ENCODE data around the gene DAAM1.
A peak's percentile ranks its signal among the peaks of the same experiment; 100 is the strongest.

The DAAM1 gene

GRCh38 chr14:59261334-59261733, 72.9 kb downstream of the DAAM1 start:
- ATAC-seq: no peak

- no peak for ATAC-seq
Observed at GRCh38 chr14:59262717-59263454, 74.4 kb downstream of the DAAM1 start.

- ATAC-seq: peak; percentile 90 to 97
Observed at GRCh38 chr14:59265808-59266207, 77.3 kb downstream of the DAAM1 start.

- peak; percentile 42 to 44 for ATAC-seq
Observed at GRCh38 chr14:59267046-59267445, 78.6 kb downstream of the DAAM1 start.

- no peak for ATAC-seq
Observed at GRCh38 chr14:59268011-59268410, 79.5 kb downstream of the DAAM1 start.

- ATAC-seq: no peak
Observed at GRCh38 chr14:59268858-59269257, 80.4 kb downstream of the DAAM1 start.

- no peak for ATAC-seq
Observed at GRCh38 chr14:59269466-59269865, 81.0 kb downstream of the DAAM1 start.

- no peak for ATAC-seq
Observed at GRCh38 chr14:59271256-59271655, 82.8 kb downstream of the DAAM1 start.

- ATAC-seq: no peak
Observed at GRCh38 chr14:59271734-59272133, 83.3 kb downstream of the DAAM1 start.

- no peak for ATAC-seq
Observed at GRCh38 chr14:59272633-59273032, 84.2 kb downstream of the DAAM1 start.

- no peak for ATAC-seq
Observed at GRCh38 chr14:59273737-59274136, 85.3 kb downstream of the DAAM1 start.

GRCh38 chr14:59274991-59275391, 86.5 kb downstream of the DAAM1 start:
- peak; percentile 12 to 19 for ATAC-seq

GRCh38 chr14:59275668-59276067, 87.2 kb downstream of the DAAM1 start:
- ATAC-seq: peak; percentile 91

GRCh38 chr14:59276235-59276634, 87.8 kb downstream of the DAAM1 start:
- ATAC-seq: no peak

- no peak for ATAC-seq
Observed at GRCh38 chr14:59277659-59278058, 89.2 kb downstream of the DAAM1 start.

GRCh38 chr14:59278111-59278510, 89.6 kb downstream of the DAAM1 start:
- no peak for ATAC-seq

GRCh38 chr14:59280961-59281360, 92.5 kb downstream of the DAAM1 start:
- no peak for ATAC-seq

GRCh38 chr14:59281609-59282377, 93.3 kb downstream of the DAAM1 start:
- no peak for ATAC-seq

GRCh38 chr14:59282378-59282765, 93.9 kb downstream of the DAAM1 start:
- no peak for ATAC-seq

GRCh38 chr14:59283361-59283760, 94.9 kb downstream of the DAAM1 start:
- ATAC-seq: no peak

- ATAC-seq: no peak
Observed at GRCh38 chr14:59284059-59284458, 95.6 kb downstream of the DAAM1 start.

- ATAC-seq: no peak
Observed at GRCh38 chr14:59292028-59292427, 103.6 kb downstream of the DAAM1 start.

- no peak for ATAC-seq
Observed at GRCh38 chr14:59292921-59293534, 104.6 kb downstream of the DAAM1 start.

Measured in activated CD4-positive, CD25-positive, alpha-beta regulatory T cell treated with anti-CD3 and anti-CD28 coated beads, Interleukin-2, amount 50 U/mL, for 24 hours (primary cell).